SK-N-SH (cell line): ENCODE results near the gene TMTC2. TPM values are rescaled to one million over a fixed set of nuclear protein-coding genes. Genes with fewer than 3 reads are reported as not detected.

ENCODE experiments used
- CTCF ChIA-PET: fragments of 300-600, 350-600 bp; formaldehyde crosslinking; extraction: SDS; loops from one replicate; lab custom pipeline; 2021; lab: Yijun Ruan, JAX
- POLR2A ChIA-PET: fragments of 350-600 bp; sonication (Branson Sonifier 250); formaldehyde crosslinking; extraction: SDS; loops from one replicate; lab custom pipeline; 2020; ENCODE audit warnings: antibody characterized with exemption, inconsistent platforms; lab: Yijun Ruan, JAX
- DNase-seq: peaks from one replicate; pipeline ENCODE4 v3.0.0; 2012
- H2AFZ ChIP-seq: fragments of 200-600 bp; sonication (generic); 2 replicates; pipeline ENCODE4 v1.8.1; 2016; ENCODE audit warnings: antibody characterized with exemption, mild to moderate bottlenecking, low read depth
- H3F3A ChIP-seq: fragments of 200-600 bp; sonication (generic); replicated peaks from 2 replicates; pipeline ENCODE3; 2016; ENCODE audit warnings: antibody characterized with exemption, mild to moderate bottlenecking; ENCODE audit not compliant: insufficient read depth
- H3K27ac ChIP-seq, 2 experiments: fragments of 200-500 bp in 1 of 2; fragments of 200-600 bp in 1 of 2; sonication (Bioruptor generic) in 1 of 2; sonication (generic), shearing (Covaris generic) in 1 of 2; 2 replicates each; pipeline versions ENCODE4 v1.5.1 to v1.6.1; 2014 to 2016; ENCODE audit warnings: low read depth in 2 of 2, inconsistent platforms in 1 of 2, low read length in 1 of 2, mild to moderate bottlenecking in 1 of 2, mixed read lengths in 1 of 2
- H3K27me3 ChIP-seq: fragments of 200-600 bp; sonication (generic), shearing (Covaris generic); 2 replicates; pipeline ENCODE4 v1.6.1; 2016; ENCODE audit warnings: mixed run types; ENCODE audit not compliant: insufficient read depth
- H3K36me3 ChIP-seq, 2 experiments: fragments of 200-500 bp in 1 of 2; fragments of 200-600 bp in 1 of 2; sonication (Bioruptor generic) in 1 of 2; sonication (generic) in 1 of 2; replicated peaks in 1 of 2; 2 replicates each; pipeline versions ENCODE3 to v1.5.1; 2014 to 2016; ENCODE audit warnings: low read length in 1 of 2, mild to moderate bottlenecking in 1 of 2; ENCODE audit not compliant: insufficient read depth in 2 of 2, control insufficient read depth in 1 of 2
- H3K4me1 ChIP-seq, 2 experiments: fragments of 200-500 bp in 1 of 2; fragments of 200-600 bp in 1 of 2; sonication (Bioruptor generic) in 1 of 2; sonication (generic), shearing (Covaris generic) in 1 of 2; 2 replicates each; pipeline versions ENCODE4 v1.5.1 to v1.6.1; 2014 to 2016; ENCODE audit warnings: low read depth in 1 of 2, low read length in 1 of 2, mixed run types in 1 of 2; ENCODE audit not compliant: insufficient read depth in 2 of 2, control insufficient read depth in 1 of 2
- H3K4me2 ChIP-seq: fragments of 200-600 bp; sonication (generic), shearing (Covaris generic); 2 replicates; pipeline ENCODE4 v1.6.1; 2017; ENCODE audit warnings: mixed run types
- H3K4me3 ChIP-seq, 2 experiments: fragments of 200-500 bp in 1 of 2; fragments of 200-600 bp in 1 of 2; sonication (Bioruptor generic) in 1 of 2; sonication (generic), shearing (Covaris generic) in 1 of 2; 2 replicates each; pipeline versions ENCODE4 v1.5.1 to v1.8.1; 2014 to 2016; ENCODE audit warnings: low read depth in 2 of 2, inconsistent platforms in 1 of 2, low read length in 1 of 2, mild to moderate bottlenecking in 1 of 2, mixed read lengths in 1 of 2, moderate library complexity in 1 of 2
- H3K79me2 ChIP-seq: fragments of 200-600 bp; sonication (generic); 2 replicates; pipeline ENCODE4 v1.8.1; 2017; ENCODE audit warnings: mild to moderate bottlenecking; ENCODE audit not compliant: insufficient read depth
- H3K9ac ChIP-seq: fragments of 200-600 bp; sonication (generic); 2 replicates; pipeline ENCODE4 v1.6.1; 2017; ENCODE audit warnings: mixed run types
- H3K9me2 ChIP-seq: fragments of 200-600 bp; sonication (generic); 2 replicates; pipeline ENCODE4 v1.6.1; 2017; ENCODE audit warnings: mixed run types
- H3K9me3 ChIP-seq: fragments of 200-600 bp; sonication (generic); 2 replicates; pipeline ENCODE4 v1.6.1; 2017; ENCODE audit warnings: mixed run types, mild to moderate bottlenecking, moderate library complexity
- H4K20me1 ChIP-seq: fragments of 200-600 bp; sonication (generic); 2 replicates; pipeline ENCODE4 v1.6.1; 2017; ENCODE audit warnings: mild to moderate bottlenecking, mixed run types; ENCODE audit not compliant: insufficient read depth
- EP300 ChIP-seq, 2 experiments: IDR thresholded peaks; 2 replicates each; pipeline versions ENCODE4 v1.4.0 to v1.6.1; 2012; ENCODE audit warnings: borderline replicate concordance in 1 of 2, low read depth in 1 of 2, low read length in 1 of 2
- EZH2phosphoT487 ChIP-seq: fragments of 200-600 bp; sonication (generic); IDR thresholded peaks from 2 replicates; pipeline ENCODE4 v1.6.1; 2017; ENCODE audit warnings: low read depth, mixed run types, mild to moderate bottlenecking, antibody characterized with exemption, moderate library complexity, borderline replicate concordance
- FOSL2 ChIP-seq: IDR thresholded peaks from 2 replicates; pipeline ENCODE4 v1.4.0; 2012; ENCODE audit warnings: low read depth, mild to moderate bottlenecking, moderate library complexity, borderline replicate concordance
- FOXM1 ChIP-seq: IDR thresholded peaks from 2 replicates; pipeline ENCODE4 v1.4.0; 2012; ENCODE audit warnings: low read depth, mild to moderate bottlenecking
- GABPA ChIP-seq: IDR thresholded peaks from 2 replicates; pipeline ENCODE4 v1.4.0; 2012; ENCODE audit warnings: low read depth, mild to moderate bottlenecking
- GATA2 ChIP-seq: sonication (generic); formaldehyde crosslinking; IDR thresholded peaks from 2 replicates; pipeline ENCODE4 v1.5.0; 2020; ENCODE audit warnings: mild to moderate bottlenecking, missing genetic modification reagents
- NFIC ChIP-seq: IDR thresholded peaks from 2 replicates; pipeline ENCODE4 v1.4.0; 2012; ENCODE audit warnings: borderline replicate concordance
- NRF1 ChIP-seq: IDR thresholded peaks from 2 replicates; pipeline ENCODE4 v1.6.1; 2012; ENCODE audit warnings: low read depth, mild to moderate bottlenecking, low read length
- PBX3 ChIP-seq: IDR thresholded peaks from 2 replicates; pipeline ENCODE4; 2012
- POLR2AphosphoS5 ChIP-seq: IDR thresholded peaks from 2 replicates; pipeline ENCODE4 v1.6.1; 2012; ENCODE audit warnings: low read depth, low read length
- RFX5 ChIP-seq: IDR thresholded peaks from 2 replicates; pipeline ENCODE4 v1.6.1; 2012; ENCODE audit warnings: mild to moderate bottlenecking, improper control_type of control experiment, low read length
- SIN3A ChIP-seq: IDR thresholded peaks from 2 replicates; pipeline ENCODE4 v1.6.1; 2012; ENCODE audit warnings: low read depth, mild to moderate bottlenecking, low read length, moderate library complexity, borderline replicate concordance
- SMC3 ChIP-seq: IDR thresholded peaks from 2 replicates; pipeline ENCODE4 v1.6.1; 2012; ENCODE audit warnings: low read depth, low read length, improper control_type of control experiment
- TEAD4 ChIP-seq: IDR thresholded peaks from 2 replicates; pipeline ENCODE4 v1.4.0; 2012; ENCODE audit warnings: mild to moderate bottlenecking, borderline replicate concordance; ENCODE audit not compliant: insufficient read depth
- USF1 ChIP-seq: IDR thresholded peaks from 2 replicates; pipeline ENCODE4 v1.4.0; 2012; ENCODE audit warnings: low read depth, borderline replicate concordance
- USF2 ChIP-seq: fragments of 150-350 bp; IDR thresholded peaks from 2 replicates; pipeline ENCODE4 v1.6.1; 2017; ENCODE audit warnings: antibody characterized with exemption, low read length, low read depth, borderline replicate concordance
- YY1 ChIP-seq: IDR thresholded peaks from 2 replicates; pipeline ENCODE4 v1.4.0; 2012; ENCODE audit warnings: low read depth, mild to moderate bottlenecking
- whole genome bisulfite sequencing: methylation state at CpG from one replicate; pipeline ENCODE4 v1.1.6; 2017; ENCODE audit warnings: low lambda C conversion rate; 5-methylcytosine and 5-hydroxymethylcytosine counted together
- polyA plus RNA-seq, 3 experiments: library from polyadenylated mRNA; depleted of rRNA; stranded (reverse); fragments of >200 nt; gene quantifications; 2 replicates each; pipeline ENCODE4 v1.2.3, GENCODE V29; 2012

TMTC2 gene
- polyA plus RNA-seq, 1 of the 3 experiments (the other 2 are of a cell fraction) = 4.1 TPM

GRCh38 chr12:83121897-83122622 lies 435.4 kb downstream of the TMTC2 start:
- H2AFZ ChIP-seq = no peak overlapping the region
- H3K27ac ChIP-seq = no peak overlapping the region
- H4K20me1 ChIP-seq = no peaks in the 10 kb centered on the region
- POLR2A ChIA-PET = no interaction called here
- H3K4me1 ChIP-seq = peaks cover 0 to 10% of the 10 kb centered on the region in 2 experiments; a peak in 1 of 4 replicates
- no peaks in the 10 kb centered on the region for H3K27me3 ChIP-seq
- TF ChIP-seq FOXM1 = no peak
- TF ChIP-seq GATA2 (CRISPR knock-in tag) = no peak
- no peak for TF ChIP-seq PBX3
- no peak for TF ChIP-seq USF2
- TF ChIP-seq POLR2AphosphoS5 = no peak
- no peak for TF ChIP-seq FOSL2
- no peak for TF ChIP-seq YY1
- no peak for TF ChIP-seq SMC3
- no peak for TF ChIP-seq RFX5
- no peak for TF ChIP-seq SIN3A
- no peak for TF ChIP-seq NFIC
- TF ChIP-seq NRF1 = no peak
- TF ChIP-seq EP300 (IDR thresholded peaks at IDR 0.05; ENCODE audit: borderline replicate concordance in 1 of 2, low read depth in 1 of 2, low read length in 1 of 2) = no peak
- no peak for TF ChIP-seq GABPA
- no peak overlapping the region for H3K9ac ChIP-seq
- no peaks in the 10 kb centered on the region for H3K9me2 ChIP-seq
- DNase-seq = no peak
- H3K4me3 ChIP-seq = no peak overlapping the region
- H3F3A ChIP-seq = no peaks in the 10 kb centered on the region
- H3K36me3 ChIP-seq = no peaks in the 10 kb centered on the region
- WGBS = 87% methylated on average over 15 of the region's 15 CpGs
- H3K9me3 ChIP-seq = no peaks in the 10 kb centered on the region
- H3K4me2 ChIP-seq = no peak overlapping the region
- CTCF ChIA-PET = interaction anchor here (1.6 kb wide), 1 partner anchor 9 kb away, joined by 3 read pairs; no protein-coding TSS in a partner anchor
- H3K79me2 ChIP-seq = no peaks in the 10 kb centered on the region

- no peak overlapping the region for H3K4me2 ChIP-seq
- H2AFZ ChIP-seq = no peak overlapping the region
- ChIA-PET POLR2A (no interaction called here), CTCF (interaction anchor here (1.6 kb wide), 1 partner anchor 8 kb away, joined by 3 read pairs; no protein-coding TSS in a partner anchor)
- H3F3A ChIP-seq = no peaks in the 10 kb centered on the region
- H3K79me2 ChIP-seq = no peaks in the 10 kb centered on the region
- no peak for DNase-seq
- H4K20me1 ChIP-seq = no peaks in the 10 kb centered on the region
- H3K9me3 ChIP-seq = no peaks in the 10 kb centered on the region
- WGBS = 76% methylated on average over 3 of the region's 3 CpGs
- TF ChIP-seq USF1 (no peak), TEAD4 (no peak), GABPA (no peak), NRF1 (no peak), EZH2phosphoT487 (no peak)
- no peaks in the 10 kb centered on the region for H3K9me2 ChIP-seq
- peaks cover 0 to 10% of the 10 kb centered on the region in 2 experiments; a peak in 1 of 4 replicates for H3K4me1 ChIP-seq
- H3K36me3 ChIP-seq = no peaks in the 10 kb centered on the region
- no peaks in the 10 kb centered on the region for H3K27me3 ChIP-seq
- no peak overlapping the region for H3K27ac ChIP-seq
- H3K4me3 ChIP-seq = no peak overlapping the region
- H3K9ac ChIP-seq = no peak overlapping the region
Measured at GRCh38 chr12:83122623-83122934, 435.9 kb downstream of the TMTC2 start.
